ENCODE measurements around the gene HDAC6. TPM values are rescaled to one million over a fixed set of nuclear protein-coding genes. Genes with fewer than 3 reads are reported as not detected.

The HDAC6 gene
- polyA plus RNA-seq, 1 donor from 2014 or later: 161 TPM

DNA sequence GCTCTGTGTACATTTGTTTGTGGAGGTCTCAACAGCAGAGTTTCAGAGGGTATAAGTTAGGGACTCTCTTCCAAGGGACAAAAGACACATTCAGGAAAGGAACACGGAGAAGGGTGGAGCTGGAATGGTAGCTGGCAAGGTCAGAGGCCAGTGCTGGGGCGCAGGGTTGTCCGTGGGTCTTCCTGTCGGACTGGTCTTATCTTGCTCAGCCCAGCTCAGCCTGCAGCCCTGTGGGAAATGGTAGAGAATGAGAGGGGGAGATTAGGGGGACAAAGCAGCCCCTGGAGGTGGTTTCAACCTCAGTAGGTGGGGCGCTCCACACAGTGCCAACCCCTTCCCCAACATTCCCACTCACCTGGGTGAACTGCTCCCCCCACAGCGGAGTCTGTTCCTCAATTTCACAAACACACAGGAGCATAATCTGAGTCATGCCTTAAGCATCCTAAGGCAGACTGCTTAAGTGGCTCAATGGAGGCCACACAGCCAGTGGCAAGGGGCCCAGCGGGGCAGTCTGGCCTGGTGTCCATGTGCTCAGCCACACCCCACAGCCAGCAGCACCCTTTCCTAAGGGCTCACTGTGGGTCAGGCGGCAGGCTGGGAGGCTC lies 6.9 kb upstream of the HDAC6 start:
- H3K9me2 ChIP-seq (ENCODE audit: insufficient read depth, low read length): no peaks in the 10 kb centered on the region
- no peaks in the 10 kb centered on the region for H3F3A ChIP-seq (ENCODE audit: insufficient read depth, low read length, poor library complexity, severe bottlenecking)
- no peaks in the 10 kb centered on the region for H3K36me3 ChIP-seq (ENCODE audit: insufficient read depth, low read length)
- H2AFZ ChIP-seq (ENCODE audit: low read depth, low read length): no peak overlapping the region
- H3K9me3 ChIP-seq (ENCODE audit: low read length): no peaks in the 10 kb centered on the region
- H3K9ac ChIP-seq (ENCODE audit: low read length): no peak overlapping the region
- H3K79me2 ChIP-seq (replicated peaks; ENCODE audit: insufficient read depth, low read length): no peaks in the 10 kb centered on the region
- TF ChIP-seq SMC3 (conservative IDR thresholded peaks at IDR 0.05; ENCODE audit: poor library complexity) (no peak), MXI1 (conservative IDR thresholded peaks at IDR 0.05; ENCODE audit: poor library complexity, severe bottlenecking) (no peak), EP300 (conservative IDR thresholded peaks at IDR 0.05; ENCODE audit: poor library complexity, severe bottlenecking) (no peak), POLR2AphosphoS5 (IDR thresholded peaks at IDR 0.05) (no peak), EZH2 (IDR thresholded peaks at IDR 0.05; ENCODE audit: borderline replicate concordance, insufficient read depth, low read length, poor library complexity, severe bottlenecking) (no peak), REST (IDR thresholded peaks at IDR 0.05; ENCODE audit: borderline replicate concordance) (no peak), TAF1 (IDR thresholded peaks at IDR 0.05; ENCODE audit: low read depth) (no peak), CTCF (IDR thresholded peaks at IDR 0.05; ENCODE audit: poor library complexity, severe bottlenecking) (no peak)
- H4K20me1 ChIP-seq (ENCODE audit: insufficient read depth): no peaks in the 10 kb centered on the region
- no peak overlapping the region for H3K4me3 ChIP-seq (ENCODE audit: low read length)
- H3K27ac ChIP-seq (ENCODE audit: low read length): no peak overlapping the region
- H3K27me3 ChIP-seq (ENCODE audit: insufficient read depth, low read depth, low read length): no peaks in the 10 kb centered on the region
- H3K4me2 ChIP-seq (ENCODE audit: low read length): no peak overlapping the region

GRCh38 chrX:48798318-48798717 lies 3.5 kb upstream of the HDAC6 start:
- H2AFZ ChIP-seq (ENCODE audit: low read depth, low read length): no peak overlapping the region
- no peak overlapping the region for H3K9ac ChIP-seq (ENCODE audit: low read length)
- H3K4me3 ChIP-seq (ENCODE audit: low read length): no peak overlapping the region
- H3K27ac ChIP-seq (ENCODE audit: low read length): no peak overlapping the region
- H3K79me2 ChIP-seq (replicated peaks; ENCODE audit: insufficient read depth, low read length): no peaks in the 10 kb centered on the region
- H4K20me1 ChIP-seq (ENCODE audit: insufficient read depth): no peaks in the 10 kb centered on the region
- H3F3A ChIP-seq (ENCODE audit: insufficient read depth, low read length, poor library complexity, severe bottlenecking): no peaks in the 10 kb centered on the region
- H3K9me2 ChIP-seq (ENCODE audit: insufficient read depth, low read length): no peaks in the 10 kb centered on the region
- TF ChIP-seq REST (IDR thresholded peaks at IDR 0.05; ENCODE audit: borderline replicate concordance) (no peak), EP300 (conservative IDR thresholded peaks at IDR 0.05; ENCODE audit: poor library complexity, severe bottlenecking) (no peak), SMC3 (conservative IDR thresholded peaks at IDR 0.05; ENCODE audit: poor library complexity) (no peak), TAF1 (IDR thresholded peaks at IDR 0.05; ENCODE audit: low read depth) (no peak), MXI1 (conservative IDR thresholded peaks at IDR 0.05; ENCODE audit: poor library complexity, severe bottlenecking) (no peak), EZH2 (IDR thresholded peaks at IDR 0.05; ENCODE audit: borderline replicate concordance, insufficient read depth, low read length, poor library complexity, severe bottlenecking) (no peak), RAD21 (conservative IDR thresholded peaks at IDR 0.05) (no peak), POLR2AphosphoS5 (IDR thresholded peaks at IDR 0.05) (no peak), CTCF (IDR thresholded peaks at IDR 0.05; ENCODE audit: poor library complexity, severe bottlenecking) (no peak)
- no peaks in the 10 kb centered on the region for H3K9me3 ChIP-seq (ENCODE audit: low read length)
- no peaks in the 10 kb centered on the region for H3K36me3 ChIP-seq (ENCODE audit: insufficient read depth, low read length)
- no peaks in the 10 kb centered on the region for H3K27me3 ChIP-seq (ENCODE audit: insufficient read depth, low read depth, low read length)
- H3K4me2 ChIP-seq (ENCODE audit: low read length): no peak overlapping the region

Measured in neural cell (in vitro differentiated cells).